Parathyroid adenoma (tissue), 2 donors: Measurements from ENCODE around the gene L3MBTL4.
A peak's percentile ranks its signal among the peaks of the same experiment; 100 is the strongest.

Source experiments
- H2AFZ ChIP-seq: fragments of 300-600 bp; sonication (generic); one replicate; pipeline ENCODE4 v1.7.0; 2017; ENCODE audit warnings: antibody characterized with exemption, mild to moderate bottlenecking
- H3K27ac ChIP-seq: fragments of 300-600 bp; sonication (generic); one replicate; pipeline ENCODE4 v1.7.0; 2017
- H3K27me3 ChIP-seq: fragments of 300-600 bp; sonication (generic); one replicate; pipeline ENCODE4 v1.7.0; 2017; ENCODE audit warnings: low read length; ENCODE audit not compliant: control insufficient read depth, insufficient read depth
- H3K36me3 ChIP-seq: fragments of 300-600 bp; sonication (generic); one replicate; pipeline ENCODE4 v1.7.0; 2017; ENCODE audit warnings: low read length; ENCODE audit not compliant: control insufficient read depth, insufficient read depth
- H3K4me1 ChIP-seq: fragments of 300-600 bp; sonication (generic); one replicate; pipeline ENCODE4 v1.7.0; 2017; ENCODE audit warnings: control low read depth
- H3K4me2 ChIP-seq: fragments of 300-600 bp; sonication (generic); one replicate; pipeline ENCODE4 v1.7.0; 2017; ENCODE audit warnings: low read length
- H3K4me3 ChIP-seq: fragments of 300-600 bp; sonication (generic); one replicate; pipeline ENCODE4 v1.7.0; 2017; ENCODE audit warnings: low read depth, low read length
- H3K79me2 ChIP-seq: fragments of 300-600 bp; sonication (generic); one replicate; pipeline ENCODE4 v1.7.0; 2017; ENCODE audit warnings: control low read depth
- H3K9ac ChIP-seq: fragments of 300-600 bp; sonication (generic); one replicate; pipeline ENCODE4 v1.7.0; 2017; ENCODE audit warnings: mild to moderate bottlenecking
- H3K9me3 ChIP-seq: fragments of 300-600 bp; sonication (generic); one replicate; pipeline ENCODE4 v1.7.0; 2017; ENCODE audit warnings: low read length; ENCODE audit not compliant: control insufficient read depth
- CTCF ChIP-seq: fragments of 300-600 bp; sonication (generic); IDR thresholded peaks from one replicate; pipeline ENCODE4 v1.7.0; 2017; ENCODE audit warnings: antibody characterized with exemption, mild to moderate bottlenecking
- donor health status: primary hyperparathyroidism.

Gene L3MBTL4

DNA sequence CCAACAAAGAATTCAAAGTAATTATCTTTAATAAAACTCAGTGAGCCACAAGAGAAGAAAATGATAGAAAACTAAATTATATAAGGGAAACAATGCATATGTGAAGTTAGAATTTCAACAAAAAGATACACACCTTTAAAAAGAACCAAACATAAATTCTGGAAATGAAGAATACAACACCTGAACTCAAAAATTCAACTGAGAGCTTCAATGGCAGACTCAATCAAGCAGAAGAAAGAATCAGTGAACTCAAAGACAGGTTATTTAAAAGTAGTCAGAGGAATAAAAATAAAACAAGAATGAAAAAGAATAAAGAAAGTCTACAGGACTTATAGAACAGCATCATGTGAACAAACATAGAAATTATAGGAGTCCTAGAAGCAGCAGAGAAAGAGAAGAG lies 73.4 kb downstream of the L3MBTL4 start:
- Histone ChIP-seq H3K36me3 (no peaks in the 10 kb centered on the region), H3K9me3 (no peaks in the 10 kb centered on the region), H3K4me1 (no peaks in the 10 kb centered on the region), H3K79me2 (peaks cover 27% of the 10 kb centered on the region), H3K9ac (no peak overlapping the region), H3K4me3 (no peak overlapping the region), H3K27me3 (no peaks in the 10 kb centered on the region), H3K27ac (no peak overlapping the region), H2AFZ (no peak overlapping the region), H3K4me2 (no peak overlapping the region)
- TF ChIP-seq CTCF, result no peak

DNA sequence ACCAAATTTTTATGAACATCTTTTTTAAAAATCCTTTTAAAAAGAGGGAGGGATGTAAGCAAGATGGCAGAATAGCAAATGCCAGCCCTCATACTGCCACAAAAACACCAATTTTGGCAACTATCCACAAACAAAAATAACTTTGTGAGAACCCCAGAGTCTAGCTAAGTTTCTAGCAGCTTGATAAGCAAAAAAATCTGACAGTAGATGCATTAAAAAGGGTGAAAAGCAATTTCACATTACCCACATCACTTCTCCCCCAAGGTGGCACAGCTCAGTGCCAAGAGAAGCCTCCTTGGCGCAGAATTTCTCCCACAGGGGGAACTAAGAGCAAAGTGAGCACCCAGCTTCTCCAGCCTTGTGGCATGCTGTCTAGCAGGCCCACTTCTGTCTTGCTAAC lies 74.6 kb downstream of the L3MBTL4 start:
- Histone ChIP-seq H3K27me3 (no peaks in the 10 kb centered on the region), H3K4me1 (no peaks in the 10 kb centered on the region), H3K9me3 (no peaks in the 10 kb centered on the region), H3K4me3 (no peak overlapping the region), H3K79me2 (peaks cover 27% of the 10 kb centered on the region), H3K9ac (no peak overlapping the region), H3K4me2 (no peak overlapping the region), H3K36me3 (no peaks in the 10 kb centered on the region), H3K27ac (peak overlapping the region; percentile 6), H2AFZ (no peak overlapping the region)
- TF ChIP-seq CTCF, result no peak

- no peak for TF ChIP-seq CTCF
- H3K79me2 ChIP-seq, result peaks cover 19% of the 10 kb centered on the region
- H3K36me3 ChIP-seq, result no peaks in the 10 kb centered on the region
- H3K4me3 ChIP-seq, result no peak overlapping the region
- H3K9ac ChIP-seq, result no peak overlapping the region
- H2AFZ ChIP-seq, result no peak overlapping the region
- no peak overlapping the region for H3K27ac ChIP-seq
- no peaks in the 10 kb centered on the region for H3K9me3 ChIP-seq
- no peaks in the 10 kb centered on the region for H3K4me1 ChIP-seq
- H3K4me2 ChIP-seq, result no peak overlapping the region
- H3K27me3 ChIP-seq, result no peaks in the 10 kb centered on the region
Observed at GRCh38 chr18:6336239-6336638, 78.5 kb downstream of the L3MBTL4 start.

DNA sequence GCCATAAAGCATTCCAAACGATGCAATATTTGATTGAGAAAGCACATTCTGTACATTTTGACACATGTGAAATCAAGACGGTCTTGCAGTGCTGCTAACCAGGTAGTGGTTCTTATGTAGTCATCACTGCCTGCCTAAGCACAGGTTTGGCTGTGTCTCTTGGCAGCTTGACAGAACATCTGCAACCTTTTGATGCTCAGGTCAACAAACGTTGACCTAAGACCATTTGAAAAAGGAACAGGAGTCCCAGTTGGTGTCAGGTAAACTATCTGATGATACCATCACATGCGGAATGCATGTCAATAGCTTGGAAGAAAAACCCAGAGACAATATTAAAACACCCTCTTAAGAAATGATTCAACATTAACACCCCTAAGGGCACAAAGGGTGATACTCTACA lies 80.7 kb downstream of the L3MBTL4 start:
- TF ChIP-seq CTCF, result no peak
- Histone ChIP-seq H3K4me3 (no peak overlapping the region), H3K9me3 (no peaks in the 10 kb centered on the region), H3K4me1 (no peaks in the 10 kb centered on the region), H3K27ac (no peak overlapping the region), H3K79me2 (peaks cover 24% of the 10 kb centered on the region), H3K27me3 (no peaks in the 10 kb centered on the region), H3K36me3 (no peaks in the 10 kb centered on the region), H3K4me2 (no peak overlapping the region), H3K9ac (no peak overlapping the region), H2AFZ (no peak overlapping the region)

- Histone ChIP-seq H3K27ac (no peak overlapping the region), H3K4me2 (no peak overlapping the region), H3K36me3 (no peaks in the 10 kb centered on the region), H3K9me3 (no peaks in the 10 kb centered on the region), H3K4me1 (no peaks in the 10 kb centered on the region), H3K79me2 (peaks cover 21% of the 10 kb centered on the region), H2AFZ (no peak overlapping the region), H3K27me3 (no peaks in the 10 kb centered on the region), H3K9ac (no peak overlapping the region), H3K4me3 (no peak overlapping the region)
- no peak for TF ChIP-seq CTCF
Observed at GRCh38 chr18:6331872-6332271, 82.8 kb downstream of the L3MBTL4 start.
